WERI-Rb-1 (cell line): ENCODE measurements around the gene SART3.

Experiments used
- DNase-seq: peaks from one replicate; pipeline ENCODE4 v3.0.0-alpha.2; 2020
- H3K27ac ChIP-seq: fragments of 250-450 bp; sonication (Bioruptor Pico); 2 replicates; pipeline ENCODE4 v1.5.1; 2020; ENCODE audit warnings: mild to moderate bottlenecking, moderate library complexity
- H3K27me3 ChIP-seq: fragments of 250-450 bp; sonication (Bioruptor Pico); 2 replicates; pipeline ENCODE4 v1.5.1; 2021; ENCODE audit warnings: mild to moderate bottlenecking, low read depth, moderate library complexity; ENCODE audit not compliant: insufficient read depth, severe bottlenecking
- H3K36me3 ChIP-seq: fragments of 250-450 bp; sonication (Bioruptor Pico); 2 replicates; pipeline ENCODE4 v1.5.1; 2020; ENCODE audit warnings: mild to moderate bottlenecking, moderate library complexity
- H3K4me3 ChIP-seq: 2 replicates; pipeline ENCODE4 v1.5.1; 2011; ENCODE audit warnings: low read depth, mild to moderate bottlenecking, control low read depth, low read length
- H3K9me3 ChIP-seq: fragments of 250-450 bp; sonication (Bioruptor Pico); 2 replicates; pipeline ENCODE4 v1.5.1; 2021; ENCODE audit warnings: mild to moderate bottlenecking, moderate library complexity; ENCODE audit not compliant: severe bottlenecking
- TF ChIP-seq, protein P1 (sequence below): IDR thresholded peaks from 2 replicates; pipeline ENCODE4 v1.5.1; 2011; ENCODE audit warnings: low read depth, mild to moderate bottlenecking, control low read depth, inconsistent platforms, low read length

SART3 gene

DNA sequence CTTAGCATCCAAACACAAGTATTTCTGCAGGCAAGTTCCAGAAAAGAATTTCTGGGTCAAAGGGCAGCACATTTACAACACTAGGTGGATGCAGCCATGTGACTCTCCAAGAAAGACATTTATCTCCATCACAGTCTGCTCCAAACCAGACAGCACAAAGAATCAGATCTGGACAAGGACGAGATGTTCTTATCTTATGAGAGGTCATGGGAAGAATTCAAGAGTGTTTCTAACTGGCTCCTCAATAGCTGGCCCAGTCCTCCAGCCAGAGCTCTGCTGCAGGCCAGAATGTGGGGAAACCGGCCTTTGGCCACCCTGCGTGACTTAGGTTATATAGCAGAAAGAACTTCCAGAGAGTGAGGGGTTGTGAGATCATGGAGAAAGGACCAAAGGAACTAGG is 19.6 kb upstream of the SART3 start:
- Histone ChIP-seq H3K27me3 (no peaks in the 10 kb centered on the region), H3K36me3 (no peaks in the 10 kb centered on the region), H3K9me3 (no peaks in the 10 kb centered on the region), H3K4me3 (no peak overlapping the region), H3K27ac (no peak overlapping the region)
- TF ChIP-seq, protein P1, sequence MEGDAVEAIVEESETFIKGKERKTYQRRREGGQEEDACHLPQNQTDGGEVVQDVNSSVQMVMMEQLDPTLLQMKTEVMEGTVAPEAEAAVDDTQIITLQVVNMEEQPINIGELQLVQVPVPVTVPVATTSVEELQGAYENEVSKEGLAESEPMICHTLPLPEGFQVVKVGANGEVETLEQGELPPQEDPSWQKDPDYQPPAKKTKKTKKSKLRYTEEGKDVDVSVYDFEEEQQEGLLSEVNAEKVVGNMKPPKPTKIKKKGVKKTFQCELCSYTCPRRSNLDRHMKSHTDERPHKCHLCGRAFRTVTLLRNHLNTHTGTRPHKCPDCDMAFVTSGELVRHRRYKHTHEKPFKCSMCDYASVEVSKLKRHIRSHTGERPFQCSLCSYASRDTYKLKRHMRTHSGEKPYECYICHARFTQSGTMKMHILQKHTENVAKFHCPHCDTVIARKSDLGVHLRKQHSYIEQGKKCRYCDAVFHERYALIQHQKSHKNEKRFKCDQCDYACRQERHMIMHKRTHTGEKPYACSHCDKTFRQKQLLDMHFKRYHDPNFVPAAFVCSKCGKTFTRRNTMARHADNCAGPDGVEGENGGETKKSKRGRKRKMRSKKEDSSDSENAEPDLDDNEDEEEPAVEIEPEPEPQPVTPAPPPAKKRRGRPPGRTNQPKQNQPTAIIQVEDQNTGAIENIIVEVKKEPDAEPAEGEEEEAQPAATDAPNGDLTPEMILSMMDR: no peak
- no peak for DNase-seq

- H3K27me3 ChIP-seq: no peaks in the 10 kb centered on the region
- no peak overlapping the region for H3K4me3 ChIP-seq
- H3K9me3 ChIP-seq: no peaks in the 10 kb centered on the region
- TF ChIP-seq, protein P1: no peak
- no peaks in the 10 kb centered on the region for H3K36me3 ChIP-seq
- H3K27ac ChIP-seq: no peak overlapping the region
- no peak for DNase-seq
Measured at GRCh38 chr12:108578813-108579212, 17.8 kb upstream of the SART3 start.

GRCh38 chr12:108578264-108578663 is 17.3 kb upstream of the SART3 start:
- TF ChIP-seq, protein P1: no peak
- Histone ChIP-seq H3K9me3 (no peaks in the 10 kb centered on the region), H3K36me3 (no peaks in the 10 kb centered on the region), H3K27me3 (no peaks in the 10 kb centered on the region), H3K27ac (no peak overlapping the region), H3K4me3 (no peak overlapping the region)
- no peak for DNase-seq

- TF ChIP-seq, protein P1: no peak
- Histone ChIP-seq H3K36me3 (no peaks in the 10 kb centered on the region), H3K27me3 (no peaks in the 10 kb centered on the region), H3K4me3 (no peak overlapping the region), H3K27ac (no peak overlapping the region), H3K9me3 (no peaks in the 10 kb centered on the region)
- DNase-seq: no peak
Measured at GRCh38 chr12:108577458-108577857, 16.5 kb upstream of the SART3 start.

- no peak overlapping the region for H3K4me3 ChIP-seq
- TF ChIP-seq, protein P1: no peak
- H3K27ac ChIP-seq: no peak overlapping the region
- H3K27me3 ChIP-seq: no peaks in the 10 kb centered on the region
- DNase-seq: no peak
- H3K36me3 ChIP-seq: no peaks in the 10 kb centered on the region
- no peaks in the 10 kb centered on the region for H3K9me3 ChIP-seq
Measured at GRCh38 chr12:108576660-108577234, 15.8 kb upstream of the SART3 start.
